ENCODE results near the gene BTN1A1.
"Not testable (repeated sequence)": the region's sequence is repeated elsewhere in the genome, so short reads cannot be mapped to it uniquely, and the experiment has no call there.

The BTN1A1 gene

DNA sequence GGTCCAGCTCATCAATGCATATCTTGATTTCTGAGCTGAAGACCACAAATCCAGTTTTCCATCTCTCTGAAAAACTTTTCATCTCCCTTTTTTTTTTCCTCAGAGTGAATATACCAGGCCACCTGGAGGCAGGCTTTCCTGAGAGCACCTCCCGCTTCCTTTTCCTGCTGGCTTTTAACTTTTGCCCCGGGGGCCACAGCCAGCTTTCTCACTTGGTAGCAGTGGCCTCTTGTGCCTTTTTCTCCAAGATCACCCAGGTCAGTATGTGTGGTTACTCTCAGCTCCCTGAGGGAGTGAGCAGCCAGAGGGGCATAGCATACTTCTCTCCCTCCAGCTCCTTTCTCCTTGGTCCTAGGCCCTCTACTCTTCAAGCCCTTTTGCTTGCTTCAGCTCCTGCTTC is at the start of gene BTN1A1:
Gene BTN1A1 (plus strand): TSS at position 202 of the 400 bp plus-strand sequence. CDS start 984 bp downstream, outside the sequence.
- H3K27me3 Mint-ChIP-seq, result peaks cover 35% of the 10 kb centered on the region
- H3K4me1 Mint-ChIP-seq, result peaks cover 14% of the 10 kb centered on the region
- no peak for DNase-seq
- H3K4me3 Mint-ChIP-seq, result no peak within 1 kb of the TSS
- no peak for ATAC-seq
- no peak within 1 kb of the TSS for H3K27ac Mint-ChIP-seq
- no peaks in the 10 kb centered on the region for H3K36me3 Mint-ChIP-seq (ENCODE audit: low read depth)
- no peaks in the 10 kb centered on the region for H3K9me3 Mint-ChIP-seq

- no peaks in the 10 kb centered on the region for H3K9me3 Mint-ChIP-seq
- H3K4me1 Mint-ChIP-seq, result peaks cover 18% of the 10 kb centered on the region
- no peaks in the 10 kb centered on the region for H3K27me3 Mint-ChIP-seq
- no peak for ATAC-seq
- H3K36me3 Mint-ChIP-seq (ENCODE audit: low read depth), result peaks cover 26% of the 10 kb centered on the region
- H3K27ac Mint-ChIP-seq, result no peak overlapping the region
- H3K4me3 Mint-ChIP-seq, result no peak overlapping the region
- DNase-seq, result no peak
Measured at GRCh38 chr6:26452631-26453235, 47.4 kb upstream of the BTN1A1 start.

- ATAC-seq, result no peak
- Mint-ChIP-seq H3K36me3 (ENCODE audit: low read depth) (peaks cover 20% of the 10 kb centered on the region), H3K4me3 (no peak overlapping the region), H3K27me3 (no peaks in the 10 kb centered on the region), H3K9me3 (no peaks in the 10 kb centered on the region), H3K27ac (no peak overlapping the region), H3K4me1 (peaks cover 22% of the 10 kb centered on the region)
- no peak for DNase-seq
Measured at GRCh38 chr6:26454631-26455030, 45.5 kb upstream of the BTN1A1 start.

DNA sequence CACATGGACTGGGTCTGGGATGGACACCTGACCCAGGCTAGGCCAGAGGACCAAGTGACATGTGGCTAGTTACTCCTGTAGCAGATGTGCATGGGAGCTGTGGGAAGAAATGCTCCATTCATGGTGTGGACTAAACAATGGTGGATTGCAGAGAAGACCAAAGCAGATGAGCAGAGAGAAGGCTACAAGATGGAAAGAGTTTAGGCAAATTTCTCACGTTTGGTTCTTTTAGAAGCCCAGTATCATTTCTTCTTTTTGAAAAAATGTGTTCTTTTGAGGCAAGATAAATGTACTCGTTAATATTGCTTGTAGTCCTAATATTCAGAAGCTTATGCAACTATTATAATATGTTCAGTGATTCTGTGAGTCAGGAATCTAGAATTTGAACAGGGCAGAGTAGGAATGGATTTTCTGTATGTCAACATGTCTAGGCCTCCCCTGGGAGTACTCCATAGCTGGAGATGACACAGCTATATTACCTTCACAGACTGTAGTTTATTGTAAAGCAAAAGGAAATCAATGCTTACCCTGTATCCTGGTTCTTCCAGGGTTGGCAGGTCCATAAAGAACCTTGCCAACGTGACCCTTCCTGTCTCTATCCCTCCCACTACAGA is 44.6 kb upstream of the BTN1A1 start:
- peaks cover 21% of the 10 kb centered on the region for H3K36me3 Mint-ChIP-seq (ENCODE audit: low read depth)
- no peaks in the 10 kb centered on the region for H3K9me3 Mint-ChIP-seq
- no peak overlapping the region for H3K4me3 Mint-ChIP-seq
- H3K4me1 Mint-ChIP-seq, result peaks cover 30% of the 10 kb centered on the region
- H3K27ac Mint-ChIP-seq, result no peak overlapping the region
- no peaks in the 10 kb centered on the region for H3K27me3 Mint-ChIP-seq
- ATAC-seq, result no peak
- no peak for DNase-seq

DNA sequence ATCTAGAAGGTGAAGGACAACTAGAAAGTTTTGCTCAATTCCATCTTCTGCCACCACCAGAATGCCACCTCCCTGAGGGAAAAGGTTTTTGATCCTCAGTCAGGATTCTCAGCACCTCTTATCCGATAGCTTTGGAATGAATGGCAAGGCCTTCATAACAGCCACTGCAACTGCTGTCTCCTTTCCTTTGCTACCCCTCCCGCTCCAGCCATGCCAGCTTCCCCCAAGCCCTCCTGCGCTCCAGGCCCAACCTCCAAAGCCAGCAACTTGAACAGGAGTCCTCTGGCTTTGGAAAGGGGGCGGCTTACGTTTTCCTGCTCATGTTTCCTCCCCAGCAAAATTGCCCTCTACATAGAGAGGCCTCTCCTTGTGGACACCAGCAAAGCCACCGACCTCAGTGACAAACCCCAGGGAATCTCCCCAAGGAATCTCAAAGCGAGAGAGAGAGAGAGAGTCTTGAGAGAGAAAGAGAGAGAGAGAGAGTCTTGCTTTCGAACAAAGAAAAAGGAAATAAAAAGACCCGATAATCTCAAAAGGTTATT is 42.8 kb upstream of the BTN1A1 start:
- peaks cover 45% of the 10 kb centered on the region for H3K4me1 Mint-ChIP-seq
- ATAC-seq (peak; percentile 23), DNase-seq (no peak)
- H3K4me3 Mint-ChIP-seq, result peak overlapping the region; percentile 95
- peak overlapping the region; percentile 94 for H3K27ac Mint-ChIP-seq
- H3K27me3 Mint-ChIP-seq, result no peaks in the 10 kb centered on the region
- peaks cover 31% of the 10 kb centered on the region for H3K36me3 Mint-ChIP-seq (ENCODE audit: low read depth)
- no peaks in the 10 kb centered on the region for H3K9me3 Mint-ChIP-seq

- peaks cover 49% of the 10 kb centered on the region for H3K4me1 Mint-ChIP-seq
- DNase-seq (peak; percentile 63), ATAC-seq (peak; percentile 98)
- no peaks in the 10 kb centered on the region for H3K27me3 Mint-ChIP-seq
- H3K27ac Mint-ChIP-seq, result peak within 1 kb of the TSS; percentile 94
- peak within 1 kb of the TSS; percentile 95 for H3K4me3 Mint-ChIP-seq
- H3K9me3 Mint-ChIP-seq, result no peaks in the 10 kb centered on the region
- H3K36me3 Mint-ChIP-seq (ENCODE audit: low read depth), result peaks cover 38% of the 10 kb centered on the region
Measured at GRCh38 chr6:26457806-26458688, 42.1 kb upstream of the BTN1A1 start, which contains the start of gene BTN2A1. TSS of gene BTN2A1 (plus strand) at chr6:26457955. CDS start at chr6:26458637, 682 bp downstream.

DNA sequence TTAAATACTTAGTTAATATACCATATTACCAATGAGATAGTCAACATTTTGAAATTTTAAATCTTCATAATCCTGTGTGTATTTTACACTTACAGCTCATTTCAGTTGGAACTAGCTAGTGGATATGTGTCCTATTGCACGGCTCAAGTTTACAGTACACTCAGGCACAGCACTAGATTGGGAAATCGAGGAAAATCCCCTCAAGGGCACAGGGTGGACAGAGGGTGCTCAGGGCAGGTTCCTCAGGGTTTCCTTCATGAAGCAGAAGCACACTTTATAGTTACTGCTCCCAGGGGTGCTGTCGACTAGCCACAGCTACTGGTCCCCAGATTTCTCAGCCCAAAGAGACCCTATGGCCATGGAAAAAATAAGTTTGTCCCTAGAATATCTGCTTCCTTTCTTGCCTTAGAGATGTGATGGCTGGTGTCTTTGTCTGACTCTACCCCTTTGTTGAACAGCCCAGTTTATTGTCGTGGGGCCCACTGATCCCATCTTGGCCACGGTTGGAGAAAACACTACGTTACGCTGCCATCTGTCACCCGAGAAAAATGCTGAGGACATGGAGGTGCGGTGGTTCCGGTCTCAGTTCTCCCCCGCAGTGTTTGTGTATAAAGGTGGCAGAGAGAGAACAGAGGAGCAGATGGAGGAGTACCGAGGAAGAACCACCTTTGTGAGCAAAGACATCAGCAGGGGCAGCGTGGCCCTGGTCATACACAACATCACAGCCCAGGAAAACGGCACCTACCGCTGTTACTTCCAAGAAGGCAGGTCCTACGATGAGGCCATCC is 40.9 kb upstream of the BTN1A1 start:
- H3K27me3 Mint-ChIP-seq, result no peaks in the 10 kb centered on the region
- peaks cover 58% of the 10 kb centered on the region for H3K4me1 Mint-ChIP-seq
- ATAC-seq (no peak), DNase-seq (no peak)
- H3K4me3 Mint-ChIP-seq, result peak overlapping the region; percentile 95
- H3K9me3 Mint-ChIP-seq, result no peaks in the 10 kb centered on the region
- H3K27ac Mint-ChIP-seq, result no peak overlapping the region
- H3K36me3 Mint-ChIP-seq (ENCODE audit: low read depth), result peaks cover 49% of the 10 kb centered on the region

DNA sequence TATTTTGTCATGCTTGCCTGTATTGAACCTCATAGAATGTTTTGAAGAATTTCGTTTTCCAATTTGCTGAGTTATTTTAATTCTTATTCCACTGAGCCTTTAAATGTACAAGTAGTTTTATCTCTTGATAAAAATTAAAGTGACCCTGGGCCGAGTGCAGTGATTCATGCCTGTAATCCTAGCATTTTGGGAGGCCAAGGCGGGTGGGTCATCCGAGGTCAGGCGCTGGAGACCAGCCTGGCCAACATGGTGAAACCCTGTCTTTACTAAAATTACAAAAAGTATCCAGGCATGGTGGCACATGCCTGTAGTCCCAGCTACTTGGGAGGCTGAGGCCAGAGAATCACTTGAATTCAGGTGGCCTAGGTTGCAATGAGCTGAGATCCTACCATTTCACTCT is 38.8 kb upstream of the BTN1A1 start:
- H3K27ac Mint-ChIP-seq, H3K9me3 Mint-ChIP-seq, H3K4me3 Mint-ChIP-seq, H3K27me3 Mint-ChIP-seq, DNase-seq, ATAC-seq: not testable (repeated sequence)
- Mint-ChIP-seq H3K4me1 (peaks cover 62% of the 10 kb centered on the region), H3K36me3 (ENCODE audit: low read depth) (peaks cover 67% of the 10 kb centered on the region)

DNA sequence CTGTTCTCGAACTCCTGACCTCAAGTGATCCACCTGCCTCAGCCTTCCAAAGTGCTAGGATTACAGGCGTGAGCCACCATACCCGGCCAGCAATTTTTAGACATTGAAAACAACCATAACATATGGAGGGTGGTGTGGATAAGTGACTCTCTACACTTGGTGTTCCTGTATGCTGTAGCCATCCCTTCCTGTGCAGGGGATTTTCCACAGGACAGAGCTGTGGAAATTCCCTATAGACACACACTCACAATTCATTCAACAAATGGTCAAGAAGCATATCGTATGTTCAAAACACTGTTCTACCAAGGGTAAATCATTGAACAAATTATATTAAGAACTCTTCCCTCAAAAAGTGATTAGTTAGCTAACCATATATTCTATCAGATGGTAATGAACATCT is 36.1 kb upstream of the BTN1A1 start:
- Mint-ChIP-seq H3K27ac (peak overlapping the region; percentile 4), H3K27me3 (no peaks in the 10 kb centered on the region), H3K9me3 (no peaks in the 10 kb centered on the region), H3K4me1 (peaks cover 53% of the 10 kb centered on the region), H3K36me3 (ENCODE audit: low read depth) (peaks cover 82% of the 10 kb centered on the region), H3K4me3 (no peak overlapping the region)
- no peak for DNase-seq
- no peak for ATAC-seq

DNA sequence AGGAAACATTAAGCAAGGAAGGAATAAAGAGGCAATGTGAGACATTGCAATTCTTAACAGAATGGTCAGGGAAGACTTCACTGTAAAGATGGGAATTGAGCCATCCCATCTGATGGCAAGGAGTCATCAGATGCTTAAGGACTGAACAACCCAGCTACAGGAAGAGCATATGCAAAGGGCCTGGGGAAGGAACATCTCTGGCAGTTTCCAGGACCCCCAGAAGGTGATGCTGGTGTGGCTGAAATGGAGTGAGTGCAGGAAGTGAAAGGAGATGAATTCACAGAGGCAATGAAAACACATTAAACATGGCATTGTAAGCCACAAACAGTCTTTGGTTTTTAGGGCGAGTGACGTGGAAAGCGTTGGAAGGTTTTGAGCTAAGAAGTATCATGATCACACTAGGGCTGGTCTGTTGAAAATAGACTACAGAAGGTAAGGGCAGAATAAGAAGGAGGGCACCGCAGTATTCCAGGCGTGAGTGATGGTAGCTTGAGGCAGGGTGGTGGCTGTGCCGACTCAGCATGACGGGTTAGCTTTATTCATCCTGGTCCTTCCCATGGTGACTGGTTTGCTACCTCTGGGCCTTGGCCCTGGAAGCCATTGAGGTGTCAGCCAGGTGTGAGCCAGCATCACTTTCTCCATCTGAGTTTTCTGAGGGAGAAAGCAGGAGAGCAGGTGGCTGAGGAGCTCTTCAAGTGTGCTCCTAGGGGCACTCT is 35.5 kb upstream of the BTN1A1 start:
- H3K36me3 Mint-ChIP-seq (ENCODE audit: low read depth), result peaks cover 80% of the 10 kb centered on the region
- H3K4me3 Mint-ChIP-seq, result no peak overlapping the region
- H3K9me3 Mint-ChIP-seq, result no peaks in the 10 kb centered on the region

DNA sequence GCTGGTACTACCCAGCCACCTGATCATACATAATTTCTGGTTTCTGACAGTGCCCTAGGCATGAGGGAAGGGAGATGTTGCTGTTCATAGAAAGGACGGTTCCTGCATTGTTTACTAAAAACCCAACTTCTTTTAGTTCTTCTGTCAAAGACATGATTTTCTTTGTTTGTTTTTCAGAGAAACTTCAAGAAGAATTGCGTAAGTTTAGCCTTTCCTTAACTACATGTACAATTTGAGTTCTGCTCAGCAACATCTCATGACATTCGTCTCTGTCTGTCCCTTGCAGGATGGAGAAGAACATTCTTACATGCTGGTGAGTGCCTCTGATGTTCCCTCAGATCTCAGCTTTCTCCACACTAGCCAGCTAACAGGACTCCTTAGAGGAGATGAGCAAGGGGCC is 34.3 kb upstream of the BTN1A1 start:
- no peak overlapping the region for H3K4me3 Mint-ChIP-seq
- DNase-seq (no peak), ATAC-seq (no peak)
- no peaks in the 10 kb centered on the region for H3K27me3 Mint-ChIP-seq
- peaks cover 37% of the 10 kb centered on the region for H3K4me1 Mint-ChIP-seq
- H3K9me3 Mint-ChIP-seq, result no peaks in the 10 kb centered on the region
- no peak overlapping the region for H3K27ac Mint-ChIP-seq
- peaks cover 73% of the 10 kb centered on the region for H3K36me3 Mint-ChIP-seq (ENCODE audit: low read depth)

More for the DNA sequence above, 35.5 kb upstream of the BTN1A1 start:
- peak overlapping the region; percentile 4 for H3K27ac Mint-ChIP-seq
- DNase-seq, result no peak
- no peak for ATAC-seq
- no peaks in the 10 kb centered on the region for H3K27me3 Mint-ChIP-seq
- H3K4me1 Mint-ChIP-seq, result peaks cover 49% of the 10 kb centered on the region

DNA sequence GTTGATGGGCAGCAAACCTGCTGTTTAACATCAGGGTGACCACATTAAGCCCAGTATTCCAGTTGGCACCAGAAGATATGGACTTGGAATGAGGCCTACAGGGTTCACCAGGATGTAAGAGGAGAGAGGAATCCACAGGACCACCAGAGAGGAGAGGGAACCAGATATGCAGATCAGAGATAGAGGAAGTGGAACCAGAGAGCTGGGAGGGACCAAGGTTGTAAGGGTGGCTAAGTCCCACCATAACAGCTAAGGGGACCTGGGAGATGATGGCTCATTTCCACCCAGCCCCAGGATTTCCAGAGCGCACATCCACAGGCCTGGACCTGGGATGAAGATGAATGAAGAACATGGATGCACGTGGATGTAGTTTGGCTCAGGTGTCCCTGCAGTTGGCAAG is 31.3 kb upstream of the BTN1A1 start:
- Mint-ChIP-seq H3K4me3 (no peak overlapping the region), H3K4me1 (peaks cover 29% of the 10 kb centered on the region), H3K27me3 (no peaks in the 10 kb centered on the region), H3K27ac (peak overlapping the region; percentile 36), H3K36me3 (ENCODE audit: low read depth) (peaks cover 69% of the 10 kb centered on the region), H3K9me3 (peaks cover 13% of the 10 kb centered on the region)
- ATAC-seq, result no peak
- no peak for DNase-seq

DNA sequence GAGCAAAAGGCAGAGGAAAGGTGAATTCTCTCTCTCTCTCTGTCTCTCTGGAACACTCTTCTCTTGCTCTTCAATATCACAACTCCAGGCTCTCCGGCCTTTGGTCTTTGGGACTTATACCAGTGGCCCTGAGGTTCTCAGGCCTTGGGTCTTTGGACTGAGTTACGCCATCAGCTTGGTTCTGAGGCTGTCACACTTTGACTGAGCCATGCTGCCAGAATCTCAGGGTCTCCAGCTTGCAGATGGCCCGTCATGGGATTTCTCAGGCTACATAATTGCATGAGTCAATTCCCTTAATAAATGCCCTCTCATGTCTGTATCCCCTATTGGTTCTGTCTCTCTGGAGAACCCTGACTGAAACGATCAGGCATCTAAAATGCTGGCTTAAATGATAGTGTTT is 29.5 kb upstream of the BTN1A1 start:
- no peak overlapping the region for H3K27ac Mint-ChIP-seq
- H3K27me3 Mint-ChIP-seq, result no peaks in the 10 kb centered on the region
- ATAC-seq, result no peak
- peaks cover 13% of the 10 kb centered on the region for H3K9me3 Mint-ChIP-seq
- H3K4me1 Mint-ChIP-seq, result peaks cover 33% of the 10 kb centered on the region
- no peak for DNase-seq
- no peak overlapping the region for H3K4me3 Mint-ChIP-seq
- peaks cover 54% of the 10 kb centered on the region for H3K36me3 Mint-ChIP-seq (ENCODE audit: low read depth)
